ENCODE results near the gene STYXL1.

The STYXL1 gene

GRCh38 chr7:76077435-76077834 is 29.6 kb upstream of the STYXL1 start:
- no peaks in the 10 kb centered on the region for H3K9me3 ChIP-seq (ENCODE audit: control insufficient read depth in 2 of 2, low read length in 2 of 2)
- no peak overlapping the region for H3K9ac ChIP-seq (ENCODE audit: low read depth in 1 of 2, low read length in 2 of 2)
- H3K27me3 ChIP-seq (ENCODE audit: control insufficient read depth in 2 of 2, insufficient read depth in 2 of 2, low read length in 2 of 2): no peaks in the 10 kb centered on the region
- no peaks in the 10 kb centered on the region for H3K4me1 ChIP-seq (ENCODE audit: control insufficient read depth in 2 of 2, insufficient read depth in 2 of 2, low read length in 2 of 2)
- H3K27ac ChIP-seq (ENCODE audit: low read depth in 2 of 2, low read length in 2 of 2): no peak overlapping the region
- no peaks in the 10 kb centered on the region for H3K36me3 ChIP-seq (ENCODE audit: control insufficient read depth in 2 of 2, insufficient read depth in 2 of 2, low read length in 2 of 2)
- no peak overlapping the region for H3K4me3 ChIP-seq (ENCODE audit: low read length in 2 of 2)

GRCh38 chr7:76076995-76077394 is 29.2 kb upstream of the STYXL1 start:
- Histone ChIP-seq H3K4me1 (ENCODE audit: control insufficient read depth in 2 of 2, insufficient read depth in 2 of 2, low read length in 2 of 2) (no peaks in the 10 kb centered on the region), H3K36me3 (ENCODE audit: control insufficient read depth in 2 of 2, insufficient read depth in 2 of 2, low read length in 2 of 2) (no peaks in the 10 kb centered on the region), H3K27me3 (ENCODE audit: control insufficient read depth in 2 of 2, insufficient read depth in 2 of 2, low read length in 2 of 2) (no peaks in the 10 kb centered on the region), H3K9me3 (ENCODE audit: control insufficient read depth in 2 of 2, low read length in 2 of 2) (no peaks in the 10 kb centered on the region), H3K9ac (ENCODE audit: low read depth in 1 of 2, low read length in 2 of 2) (no peak overlapping the region), H3K4me3 (ENCODE audit: low read length in 2 of 2) (no peak overlapping the region), H3K27ac (ENCODE audit: low read depth in 2 of 2, low read length in 2 of 2) (no peak overlapping the region)

DNA sequence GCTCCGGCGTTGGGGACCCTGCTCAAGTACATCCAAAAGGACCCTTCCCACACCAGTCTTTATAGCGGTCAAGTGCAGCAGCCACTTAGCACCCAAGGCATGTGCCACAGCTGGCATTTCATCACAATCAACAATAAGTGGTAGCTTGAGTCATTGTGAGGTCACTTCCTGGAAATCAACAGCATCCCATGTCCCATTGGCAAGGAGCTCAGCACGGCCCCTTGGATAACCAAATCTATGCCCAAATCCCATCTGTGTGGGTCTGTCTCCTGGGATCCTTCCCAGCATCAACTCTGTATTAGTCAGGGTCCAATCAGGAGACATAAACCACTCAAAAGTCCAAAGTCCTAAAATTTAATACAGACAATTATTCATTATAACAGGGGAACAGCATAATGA is 27.2 kb upstream of the STYXL1 start:
- no peak overlapping the region for H3K27ac ChIP-seq (ENCODE audit: low read depth in 2 of 2, low read length in 2 of 2)
- H3K9ac ChIP-seq (ENCODE audit: low read depth in 1 of 2, low read length in 2 of 2): no peak overlapping the region
- H3K36me3 ChIP-seq (ENCODE audit: control insufficient read depth in 2 of 2, insufficient read depth in 2 of 2, low read length in 2 of 2): no peaks in the 10 kb centered on the region
- H3K9me3 ChIP-seq (ENCODE audit: control insufficient read depth in 2 of 2, low read length in 2 of 2): no peaks in the 10 kb centered on the region
- no peaks in the 10 kb centered on the region for H3K27me3 ChIP-seq (ENCODE audit: control insufficient read depth in 2 of 2, insufficient read depth in 2 of 2, low read length in 2 of 2)
- H3K4me1 ChIP-seq (ENCODE audit: control insufficient read depth in 2 of 2, insufficient read depth in 2 of 2, low read length in 2 of 2): no peaks in the 10 kb centered on the region
- no peak overlapping the region for H3K4me3 ChIP-seq (ENCODE audit: low read length in 2 of 2)

DNA sequence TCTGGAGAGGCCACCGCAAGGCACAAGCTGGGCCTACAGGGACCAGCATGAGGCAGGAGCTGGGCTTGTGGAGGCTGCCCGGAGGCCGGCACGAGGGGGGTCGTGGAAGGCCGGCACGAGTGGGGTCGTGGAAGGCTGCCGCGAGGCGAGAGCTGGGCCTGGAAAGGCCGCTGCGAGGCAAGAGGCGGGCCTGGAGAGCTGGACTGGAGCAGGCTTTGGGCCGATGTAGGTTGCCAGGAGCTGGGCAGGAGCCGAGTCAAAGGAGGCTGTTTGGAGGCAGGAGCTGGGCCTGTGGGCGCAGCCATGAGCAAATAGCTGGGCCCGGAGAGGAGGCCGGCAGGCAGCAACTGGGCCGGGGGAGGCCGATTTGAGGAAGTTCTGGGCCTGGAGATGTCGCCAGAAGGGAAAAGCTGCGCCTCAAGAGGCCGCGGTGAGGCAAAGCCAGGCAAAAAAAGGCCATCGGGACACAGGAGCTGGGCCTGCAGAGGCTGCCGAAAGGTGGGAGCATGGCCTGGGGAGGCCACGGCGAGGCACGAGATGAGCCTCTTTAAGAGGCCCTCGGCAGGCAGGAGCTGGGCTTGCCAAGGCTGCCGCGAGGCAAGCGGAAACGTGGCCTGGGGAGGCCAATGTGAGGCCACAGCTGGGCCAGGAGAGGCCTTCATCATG is 26.6 kb upstream of the STYXL1 start:
- Histone ChIP-seq H3K9me3 (ENCODE audit: control insufficient read depth in 2 of 2, low read length in 2 of 2) (no peaks in the 10 kb centered on the region), H3K27me3 (ENCODE audit: control insufficient read depth in 2 of 2, insufficient read depth in 2 of 2, low read length in 2 of 2) (no peaks in the 10 kb centered on the region), H3K4me1 (ENCODE audit: control insufficient read depth in 2 of 2, insufficient read depth in 2 of 2, low read length in 2 of 2) (no peaks in the 10 kb centered on the region)

GRCh38 chr7:76073335-76073990 is 25.7 kb upstream of the STYXL1 start:
- H3K9me3 ChIP-seq (ENCODE audit: control insufficient read depth in 2 of 2, low read length in 2 of 2): no peaks in the 10 kb centered on the region
- no peaks in the 10 kb centered on the region for H3K36me3 ChIP-seq (ENCODE audit: control insufficient read depth in 2 of 2, insufficient read depth in 2 of 2, low read length in 2 of 2)
- H3K4me1 ChIP-seq (ENCODE audit: control insufficient read depth in 2 of 2, insufficient read depth in 2 of 2, low read length in 2 of 2): no peaks in the 10 kb centered on the region

More for the DNA sequence above, 26.6 kb upstream of the STYXL1 start:
- Histone ChIP-seq H3K4me3 (ENCODE audit: low read length in 2 of 2) (no peak overlapping the region), H3K36me3 (ENCODE audit: control insufficient read depth in 2 of 2, insufficient read depth in 2 of 2, low read length in 2 of 2) (no peaks in the 10 kb centered on the region), H3K9ac (ENCODE audit: low read depth in 1 of 2, low read length in 2 of 2) (no peak overlapping the region), H3K27ac (ENCODE audit: low read depth in 2 of 2, low read length in 2 of 2) (no peak overlapping the region)

GRCh38 chr7:76072243-76073148 is 24.7 kb upstream of the STYXL1 start:
- H3K4me1 ChIP-seq (ENCODE audit: control insufficient read depth in 2 of 2, insufficient read depth in 2 of 2, low read length in 2 of 2): no peaks in the 10 kb centered on the region
- no peak overlapping the region for H3K4me3 ChIP-seq (ENCODE audit: low read length in 2 of 2)
- no peak overlapping the region for H3K27ac ChIP-seq (ENCODE audit: low read depth in 2 of 2, low read length in 2 of 2)
- H3K27me3 ChIP-seq (ENCODE audit: control insufficient read depth in 2 of 2, insufficient read depth in 2 of 2, low read length in 2 of 2): no peaks in the 10 kb centered on the region
- no peaks in the 10 kb centered on the region for H3K36me3 ChIP-seq (ENCODE audit: control insufficient read depth in 2 of 2, insufficient read depth in 2 of 2, low read length in 2 of 2)
- no peaks in the 10 kb centered on the region for H3K9me3 ChIP-seq (ENCODE audit: control insufficient read depth in 2 of 2, low read length in 2 of 2)
- H3K9ac ChIP-seq (ENCODE audit: low read depth in 1 of 2, low read length in 2 of 2): no peak overlapping the region

More at GRCh38 chr7:76073335-76073990, 25.7 kb upstream of the STYXL1 start:
- Histone ChIP-seq H3K9ac (ENCODE audit: low read depth in 1 of 2, low read length in 2 of 2) (no peak overlapping the region), H3K27me3 (ENCODE audit: control insufficient read depth in 2 of 2, insufficient read depth in 2 of 2, low read length in 2 of 2) (no peaks in the 10 kb centered on the region), H3K4me3 (ENCODE audit: low read length in 2 of 2) (no peak overlapping the region), H3K27ac (ENCODE audit: low read depth in 2 of 2, low read length in 2 of 2) (no peak overlapping the region)

DNA sequence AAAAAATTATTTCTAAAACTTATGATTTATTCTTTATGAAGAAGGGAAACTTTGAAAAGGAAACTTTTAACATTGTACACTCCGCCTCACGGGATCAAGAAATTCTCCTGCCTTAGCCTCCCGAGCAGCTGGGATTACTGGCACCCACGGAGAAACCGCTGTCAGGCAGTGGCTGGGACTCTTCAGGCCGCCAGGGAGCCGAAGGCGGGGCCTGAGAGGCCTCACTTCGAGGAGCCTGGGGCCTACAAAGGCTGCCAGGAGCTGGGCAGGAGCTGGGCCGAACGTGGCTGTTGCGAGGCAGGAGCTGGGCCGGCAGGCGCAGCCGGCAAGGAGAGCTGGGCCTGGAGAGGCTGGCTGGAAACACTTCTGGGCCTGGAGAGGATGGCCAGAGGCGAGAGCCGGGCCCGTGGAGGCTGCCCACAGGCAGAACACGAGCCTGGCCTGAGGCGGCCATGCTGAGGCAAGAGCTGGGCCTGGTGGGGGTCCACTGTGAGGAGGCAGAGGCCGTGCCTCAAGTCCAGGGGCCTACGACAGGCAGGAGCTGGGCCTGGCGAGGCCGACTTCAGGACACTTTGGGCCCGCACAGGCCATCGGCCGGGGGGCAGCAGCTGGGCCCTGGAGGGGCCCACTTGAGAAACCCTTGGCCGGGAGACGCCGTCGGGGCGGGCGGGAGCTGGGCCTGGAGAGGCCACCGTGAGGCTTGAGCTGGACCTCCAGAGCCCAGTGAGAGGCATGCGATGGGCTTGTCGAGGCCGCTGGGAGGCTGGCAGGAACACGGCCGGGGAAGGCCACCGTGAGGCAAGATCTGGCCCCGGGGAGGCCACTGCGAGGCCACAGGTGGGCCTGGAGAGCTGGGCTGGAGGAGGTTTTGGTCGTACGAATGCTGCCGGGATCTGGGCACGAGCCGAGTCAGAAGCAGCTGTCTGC is 23.8 kb upstream of the STYXL1 start:
- peak overlapping the region in 1 of 2 donors; percentile 48 for H3K27ac ChIP-seq (ENCODE audit: low read depth in 2 of 2, low read length in 2 of 2)
- H3K4me1 ChIP-seq (ENCODE audit: control insufficient read depth in 2 of 2, insufficient read depth in 2 of 2, low read length in 2 of 2): no peaks in the 10 kb centered on the region
- no peaks in the 10 kb centered on the region for H3K27me3 ChIP-seq (ENCODE audit: control insufficient read depth in 2 of 2, insufficient read depth in 2 of 2, low read length in 2 of 2)
- no peak overlapping the region for H3K9ac ChIP-seq (ENCODE audit: low read depth in 1 of 2, low read length in 2 of 2)
- no peaks in the 10 kb centered on the region for H3K9me3 ChIP-seq (ENCODE audit: control insufficient read depth in 2 of 2, low read length in 2 of 2)
- no peak overlapping the region for H3K4me3 ChIP-seq (ENCODE audit: low read length in 2 of 2)
- H3K36me3 ChIP-seq (ENCODE audit: control insufficient read depth in 2 of 2, insufficient read depth in 2 of 2, low read length in 2 of 2): peaks cover 5 to 7% of the 10 kb centered on the region in 2 donors

DNA sequence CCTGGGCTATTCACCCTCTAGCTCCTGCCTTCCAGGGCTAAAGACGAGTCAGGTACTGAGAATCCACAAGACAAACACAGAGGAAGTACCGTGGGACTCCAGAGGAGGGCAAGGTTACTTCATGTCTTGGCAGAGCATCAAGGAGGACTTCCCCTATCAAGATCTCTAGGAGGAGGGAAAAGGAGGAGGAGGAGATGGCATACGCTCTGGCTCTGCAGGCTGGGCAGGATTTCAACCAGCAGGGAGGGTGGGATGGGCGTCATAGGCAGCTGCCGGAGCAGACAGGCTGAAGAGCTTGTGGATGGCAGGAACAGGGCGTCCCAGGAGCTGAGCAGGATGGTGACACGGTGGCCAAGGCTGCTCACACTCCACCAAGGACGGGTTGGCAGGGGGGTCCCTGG is 21.4 kb upstream of the STYXL1 start:
- no peak overlapping the region for H3K27ac ChIP-seq (ENCODE audit: low read depth in 2 of 2, low read length in 2 of 2)

GRCh38 chr7:76066716-76067503 is 19.1 kb upstream of the STYXL1 start:
- Histone ChIP-seq H3K9me3 (ENCODE audit: control insufficient read depth in 2 of 2, low read length in 2 of 2) (no peaks in the 10 kb centered on the region), H3K4me3 (ENCODE audit: low read length in 2 of 2) (no peak overlapping the region), H3K36me3 (ENCODE audit: control insufficient read depth in 2 of 2, insufficient read depth in 2 of 2, low read length in 2 of 2) (peaks cover 36 to 51% of the 10 kb centered on the region in 2 donors), H3K4me1 (ENCODE audit: control insufficient read depth in 2 of 2, insufficient read depth in 2 of 2, low read length in 2 of 2) (no peaks in the 10 kb centered on the region), H3K27ac (ENCODE audit: low read depth in 2 of 2, low read length in 2 of 2) (no peak overlapping the region), H3K9ac (ENCODE audit: low read depth in 1 of 2, low read length in 2 of 2) (no peak overlapping the region), H3K27me3 (ENCODE audit: control insufficient read depth in 2 of 2, insufficient read depth in 2 of 2, low read length in 2 of 2) (no peaks in the 10 kb centered on the region)

More for the DNA sequence above, 21.4 kb upstream of the STYXL1 start:
- no peak overlapping the region for H3K9ac ChIP-seq (ENCODE audit: low read depth in 1 of 2, low read length in 2 of 2)
- H3K9me3 ChIP-seq (ENCODE audit: control insufficient read depth in 2 of 2, low read length in 2 of 2): no peaks in the 10 kb centered on the region
- H3K4me3 ChIP-seq (ENCODE audit: low read length in 2 of 2): no peak overlapping the region
- H3K36me3 ChIP-seq (ENCODE audit: control insufficient read depth in 2 of 2, insufficient read depth in 2 of 2, low read length in 2 of 2): peaks cover 28 to 30% of the 10 kb centered on the region in 2 donors
- H3K4me1 ChIP-seq (ENCODE audit: control insufficient read depth in 2 of 2, insufficient read depth in 2 of 2, low read length in 2 of 2): no peaks in the 10 kb centered on the region
- H3K27me3 ChIP-seq (ENCODE audit: control insufficient read depth in 2 of 2, insufficient read depth in 2 of 2, low read length in 2 of 2): no peaks in the 10 kb centered on the region
